ENCODE results near the gene SCMH1.

DNA sequence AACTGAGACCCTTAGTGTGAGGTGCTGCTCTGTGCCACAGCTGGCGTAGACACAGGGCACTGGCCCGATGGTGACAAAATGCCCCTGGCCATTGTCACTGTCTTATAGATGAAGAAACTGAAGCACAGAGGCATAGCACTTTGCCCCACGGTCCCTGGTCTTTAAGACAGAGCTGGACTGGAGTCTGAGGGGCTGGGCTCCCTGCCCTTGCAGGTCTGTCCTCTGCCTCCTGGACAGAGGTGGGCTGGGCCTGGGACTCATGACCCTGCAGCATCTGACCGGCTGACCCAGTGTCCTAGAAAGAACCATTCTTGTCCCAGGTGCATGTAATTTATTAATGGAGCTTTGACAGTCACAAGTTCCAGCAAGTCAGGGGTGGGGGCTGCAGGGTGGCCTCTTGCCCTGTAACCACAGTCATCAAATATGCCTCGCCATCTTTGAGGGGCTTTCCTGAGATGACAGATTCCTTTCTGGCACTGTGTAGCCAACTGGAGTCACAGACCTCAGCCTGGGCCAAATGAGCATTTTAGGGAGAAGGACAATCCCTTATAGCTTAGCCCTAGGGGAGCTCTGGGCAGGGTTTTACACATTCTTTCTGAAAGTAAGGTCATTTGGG is 226.7 kb downstream of the SCMH1 start:
- TF ChIP-seq EP300 (IDR thresholded peaks at IDR 0.05; ENCODE audit: borderline replicate concordance) (no peak), YY1 (IDR thresholded peaks at IDR 0.05; ENCODE audit: low read depth) (no peak), CREB1 (IDR thresholded peaks at IDR 0.05; ENCODE audit: low read depth) (no peak), EGR1 (IDR thresholded peaks at IDR 0.05) (no peak), CEBPB (IDR thresholded peaks at IDR 0.05) (no peak), TAF1 (IDR thresholded peaks at IDR 0.05; ENCODE audit: low read depth) (no peak), NFIC (IDR thresholded peaks at IDR 0.05) (no peak), RAD21 (IDR thresholded peaks at IDR 0.05; ENCODE audit: low read depth) (no peak), TEAD4 (IDR thresholded peaks at IDR 0.05) (no peak)
- TF ChIP-seq, protein P1, sequence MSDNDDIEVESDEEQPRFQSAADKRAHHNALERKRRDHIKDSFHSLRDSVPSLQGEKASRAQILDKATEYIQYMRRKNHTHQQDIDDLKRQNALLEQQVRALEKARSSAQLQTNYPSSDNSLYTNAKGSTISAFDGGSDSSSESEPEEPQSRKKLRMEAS (IDR thresholded peaks at IDR 0.05), result no peak
- TF ChIP-seq, protein P2, sequence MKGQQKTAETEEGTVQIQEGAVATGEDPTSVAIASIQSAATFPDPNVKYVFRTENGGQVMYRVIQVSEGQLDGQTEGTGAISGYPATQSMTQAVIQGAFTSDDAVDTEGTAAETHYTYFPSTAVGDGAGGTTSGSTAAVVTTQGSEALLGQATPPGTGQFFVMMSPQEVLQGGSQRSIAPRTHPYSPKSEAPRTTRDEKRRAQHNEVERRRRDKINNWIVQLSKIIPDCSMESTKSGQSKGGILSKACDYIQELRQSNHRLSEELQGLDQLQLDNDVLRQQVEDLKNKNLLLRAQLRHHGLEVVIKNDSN (IDR thresholded peaks at IDR 0.05), result no peak
- TF ChIP-seq, protein P3, sequence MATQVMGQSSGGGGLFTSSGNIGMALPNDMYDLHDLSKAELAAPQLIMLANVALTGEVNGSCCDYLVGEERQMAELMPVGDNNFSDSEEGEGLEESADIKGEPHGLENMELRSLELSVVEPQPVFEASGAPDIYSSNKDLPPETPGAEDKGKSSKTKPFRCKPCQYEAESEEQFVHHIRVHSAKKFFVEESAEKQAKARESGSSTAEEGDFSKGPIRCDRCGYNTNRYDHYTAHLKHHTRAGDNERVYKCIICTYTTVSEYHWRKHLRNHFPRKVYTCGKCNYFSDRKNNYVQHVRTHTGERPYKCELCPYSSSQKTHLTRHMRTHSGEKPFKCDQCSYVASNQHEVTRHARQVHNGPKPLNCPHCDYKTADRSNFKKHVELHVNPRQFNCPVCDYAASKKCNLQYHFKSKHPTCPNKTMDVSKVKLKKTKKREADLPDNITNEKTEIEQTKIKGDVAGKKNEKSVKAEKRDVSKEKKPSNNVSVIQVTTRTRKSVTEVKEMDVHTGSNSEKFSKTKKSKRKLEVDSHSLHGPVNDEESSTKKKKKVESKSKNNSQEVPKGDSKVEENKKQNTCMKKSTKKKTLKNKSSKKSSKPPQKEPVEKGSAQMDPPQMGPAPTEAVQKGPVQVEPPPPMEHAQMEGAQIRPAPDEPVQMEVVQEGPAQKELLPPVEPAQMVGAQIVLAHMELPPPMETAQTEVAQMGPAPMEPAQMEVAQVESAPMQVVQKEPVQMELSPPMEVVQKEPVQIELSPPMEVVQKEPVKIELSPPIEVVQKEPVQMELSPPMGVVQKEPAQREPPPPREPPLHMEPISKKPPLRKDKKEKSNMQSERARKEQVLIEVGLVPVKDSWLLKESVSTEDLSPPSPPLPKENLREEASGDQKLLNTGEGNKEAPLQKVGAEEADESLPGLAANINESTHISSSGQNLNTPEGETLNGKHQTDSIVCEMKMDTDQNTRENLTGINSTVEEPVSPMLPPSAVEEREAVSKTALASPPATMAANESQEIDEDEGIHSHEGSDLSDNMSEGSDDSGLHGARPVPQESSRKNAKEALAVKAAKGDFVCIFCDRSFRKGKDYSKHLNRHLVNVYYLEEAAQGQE (IDR thresholded peaks at IDR 0.05; ENCODE audit: low read depth), result no peak
